Effector memory CD4-positive, alpha-beta T cell (primary cell): ENCODE measurements around the gene ABCA5.

Experiments used
- DNase-seq, 3 donors: peaks; one replicate each; pipeline ENCODE4 v3.0.0-alpha.2; 2020
- H3K27ac ChIP-seq: 2 replicates; pipeline ENCODE4 v1.7.0; 2013; ENCODE audit warnings: mild to moderate bottlenecking, low read length, moderate library complexity; ENCODE audit not compliant: insufficient read depth, poor library complexity, severe bottlenecking
- H3K27me3 ChIP-seq: replicated peaks from 2 replicates; pipeline ENCODE4 v1.7.0; 2013; ENCODE audit warnings: mild to moderate bottlenecking, low read length; ENCODE audit not compliant: insufficient read depth, control insufficient read depth, poor library complexity, severe bottlenecking
- H3K36me3 ChIP-seq: 2 replicates; pipeline ENCODE4 v1.7.0; 2013; ENCODE audit warnings: mild to moderate bottlenecking, low read length, moderate library complexity; ENCODE audit not compliant: control insufficient read depth, insufficient read depth
- H3K4me1 ChIP-seq: 2 replicates; pipeline ENCODE4 v1.7.0; 2013; ENCODE audit warnings: low read length, mild to moderate bottlenecking; ENCODE audit not compliant: control insufficient read depth, insufficient read depth, poor library complexity, severe bottlenecking
- H3K4me3 ChIP-seq: 2 replicates; pipeline ENCODE4 v1.7.0; 2013; ENCODE audit warnings: low read length, low read depth, mild to moderate bottlenecking; ENCODE audit not compliant: insufficient read depth, poor library complexity, severe bottlenecking
- H3K9me3 ChIP-seq: 2 replicates; pipeline ENCODE4 v1.7.0; 2013; ENCODE audit warnings: mild to moderate bottlenecking, low read length, moderate library complexity; ENCODE audit not compliant: control insufficient read depth

The ABCA5 gene

DNA sequence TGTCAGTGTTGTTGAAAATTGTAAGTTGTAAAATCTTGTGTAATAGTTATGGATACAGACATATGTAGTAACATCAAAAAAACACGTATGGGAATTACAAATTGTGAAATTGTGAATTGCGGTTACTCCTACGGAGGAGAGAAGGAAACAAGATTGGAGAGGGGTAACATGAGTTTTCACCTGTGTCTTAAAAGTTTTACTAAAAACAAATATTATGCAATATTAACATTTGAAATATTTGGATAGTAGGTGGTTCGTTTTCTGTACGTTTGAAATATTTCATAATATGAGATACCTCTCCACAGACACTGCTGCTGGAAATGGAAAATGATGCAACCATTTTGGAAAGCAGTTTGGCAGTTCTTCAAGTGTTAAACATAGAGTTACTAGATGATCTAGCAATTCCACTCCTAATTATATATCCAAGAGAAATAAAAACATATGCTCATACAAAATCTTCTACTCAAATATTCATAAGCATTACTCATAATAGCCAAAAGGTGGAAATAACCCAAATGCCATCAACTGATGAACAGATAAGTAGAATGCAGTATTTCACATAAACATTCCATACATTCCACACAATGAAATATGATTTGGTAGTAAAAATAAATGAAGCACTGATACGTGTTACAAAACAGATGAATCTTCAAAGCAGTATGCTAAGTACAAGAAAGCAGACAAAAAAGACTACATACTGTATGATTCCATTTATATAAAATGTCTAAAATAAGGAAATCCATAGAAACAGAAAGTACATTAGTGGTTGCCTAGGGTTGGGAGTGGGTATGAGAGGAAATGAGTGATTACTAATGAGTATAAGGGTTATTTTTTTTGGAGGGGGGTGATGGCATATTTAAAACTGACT is 57.6 kb downstream of the ABCA5 start:
- Histone ChIP-seq H3K36me3 (no peaks in the 10 kb centered on the region), H3K27me3 (no peaks in the 10 kb centered on the region), H3K4me3 (no peak overlapping the region), H3K9me3 (no peaks in the 10 kb centered on the region), H3K27ac (no peak overlapping the region), H3K4me1 (no peaks in the 10 kb centered on the region)
- no peak for DNase-seq

GRCh38 chr17:69268543-69269014 is 58.4 kb downstream of the ABCA5 start:
- Histone ChIP-seq H3K4me3 (no peak overlapping the region), H3K4me1 (no peaks in the 10 kb centered on the region), H3K27ac (no peak overlapping the region), H3K9me3 (no peaks in the 10 kb centered on the region), H3K36me3 (no peaks in the 10 kb centered on the region), H3K27me3 (no peaks in the 10 kb centered on the region)
- DNase-seq: no peak

DNA sequence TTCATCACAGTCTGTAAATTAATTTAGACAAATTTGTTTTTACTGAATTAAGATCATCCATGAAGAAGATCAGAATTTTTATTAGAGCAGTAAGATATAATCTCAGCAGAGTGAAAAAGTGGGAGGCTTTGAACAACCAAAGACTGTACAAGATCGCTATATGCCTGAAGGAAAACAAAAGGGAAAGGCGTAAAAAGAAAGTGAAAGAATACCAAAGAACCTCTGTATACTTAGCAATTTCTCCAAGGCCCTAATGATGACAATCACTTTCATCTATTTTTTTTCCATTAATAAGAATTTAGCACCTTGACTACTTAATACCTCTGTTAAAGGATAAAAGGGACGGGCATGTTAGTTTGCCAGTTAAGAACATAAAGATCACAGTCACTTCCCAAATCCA is 59.7 kb downstream of the ABCA5 start:
- DNase-seq: no peak
- Histone ChIP-seq H3K27me3 (no peaks in the 10 kb centered on the region), H3K27ac (no peak overlapping the region)

GRCh38 chr17:69265873-69266272 is 61.1 kb downstream of the ABCA5 start:
- H3K36me3 ChIP-seq: no peaks in the 10 kb centered on the region
- DNase-seq: no peak
- H3K27ac ChIP-seq: no peak overlapping the region
- H3K27me3 ChIP-seq: no peaks in the 10 kb centered on the region
- H3K4me1 ChIP-seq: no peaks in the 10 kb centered on the region
- no peaks in the 10 kb centered on the region for H3K9me3 ChIP-seq
- H3K4me3 ChIP-seq: no peak overlapping the region

More for the DNA sequence above, 59.7 kb downstream of the ABCA5 start:
- H3K36me3 ChIP-seq: no peaks in the 10 kb centered on the region
- no peaks in the 10 kb centered on the region for H3K4me1 ChIP-seq
- no peaks in the 10 kb centered on the region for H3K9me3 ChIP-seq
- H3K4me3 ChIP-seq: no peak overlapping the region

DNA sequence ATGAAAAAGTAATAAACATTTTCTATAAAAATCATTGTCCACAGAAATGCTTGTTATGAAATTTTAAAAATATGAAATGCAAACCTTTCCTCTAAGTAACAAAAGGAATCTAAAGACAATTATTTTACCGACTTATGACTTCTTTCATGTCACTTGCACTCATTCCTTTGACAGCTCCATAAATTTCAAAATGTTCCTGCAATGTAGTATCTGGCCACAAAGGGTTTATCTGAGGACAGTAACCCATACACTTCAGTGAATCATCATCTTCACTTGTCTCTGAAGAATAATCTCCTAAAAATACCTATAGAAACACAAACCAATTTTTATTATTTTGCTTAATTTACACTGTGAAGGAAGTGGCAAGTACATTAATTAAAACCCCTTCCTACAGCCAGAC is 72.7 kb downstream of the ABCA5 start:
- no peaks in the 10 kb centered on the region for H3K27me3 ChIP-seq
- H3K4me1 ChIP-seq: no peaks in the 10 kb centered on the region
- no peak overlapping the region for H3K4me3 ChIP-seq
- no peak for DNase-seq
- H3K9me3 ChIP-seq: no peaks in the 10 kb centered on the region
- H3K36me3 ChIP-seq: peaks cover 11% of the 10 kb centered on the region
- H3K27ac ChIP-seq: no peak overlapping the region

- H3K27me3 ChIP-seq: no peaks in the 10 kb centered on the region
- H3K36me3 ChIP-seq: peaks cover 11% of the 10 kb centered on the region
- no peaks in the 10 kb centered on the region for H3K4me1 ChIP-seq
- no peak overlapping the region for H3K4me3 ChIP-seq
- no peak overlapping the region for H3K27ac ChIP-seq
- DNase-seq: no peak
- no peaks in the 10 kb centered on the region for H3K9me3 ChIP-seq
Observed at GRCh38 chr17:69250641-69251040, 76.3 kb downstream of the ABCA5 start.

- H3K27ac ChIP-seq: no peak overlapping the region
- no peak overlapping the region for H3K4me3 ChIP-seq
- no peaks in the 10 kb centered on the region for H3K9me3 ChIP-seq
- H3K36me3 ChIP-seq: no peaks in the 10 kb centered on the region
- DNase-seq: no peak
- H3K27me3 ChIP-seq: no peaks in the 10 kb centered on the region
- no peaks in the 10 kb centered on the region for H3K4me1 ChIP-seq
Observed at GRCh38 chr17:69246726-69247375, 80.1 kb downstream of the ABCA5 start.

- Histone ChIP-seq H3K9me3 (no peaks in the 10 kb centered on the region), H3K36me3 (no peaks in the 10 kb centered on the region), H3K27ac (no peak overlapping the region), H3K27me3 (no peaks in the 10 kb centered on the region), H3K4me1 (no peaks in the 10 kb centered on the region), H3K4me3 (no peak overlapping the region)
- DNase-seq: no peak
Observed at GRCh38 chr17:69246202-69246601, 80.7 kb downstream of the ABCA5 start.

DNA sequence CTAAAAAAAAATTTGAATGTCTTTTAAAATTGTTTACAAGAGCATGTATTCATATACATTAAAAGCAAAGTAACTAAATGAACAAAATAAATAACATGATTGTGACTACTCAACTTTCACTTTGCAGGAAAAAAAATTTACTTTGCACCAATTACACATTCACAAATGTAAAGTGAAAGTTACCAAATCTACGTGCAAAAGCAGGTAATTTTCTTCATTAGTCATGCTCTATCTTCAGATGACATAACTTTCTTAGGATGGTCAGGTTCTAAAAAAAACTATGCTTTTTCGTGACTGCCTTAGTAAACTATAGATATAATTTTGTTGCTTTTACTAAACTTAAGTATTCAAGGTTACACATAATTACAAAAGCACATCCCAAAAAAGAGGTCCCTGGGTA is 81.3 kb downstream of the ABCA5 start:
- Histone ChIP-seq H3K4me1 (no peaks in the 10 kb centered on the region), H3K4me3 (no peak overlapping the region), H3K9me3 (no peaks in the 10 kb centered on the region), H3K27me3 (no peaks in the 10 kb centered on the region), H3K27ac (no peak overlapping the region), H3K36me3 (no peaks in the 10 kb centered on the region)
- no peak for DNase-seq
